Measurements from ENCODE around the gene CHTF8. TPM values are rescaled to one million over a fixed set of nuclear protein-coding genes. Genes with fewer than 3 reads are reported as not detected.
A peak's percentile ranks its signal among the peaks of the same experiment; 100 is the strongest.

CHTF8 gene
- total RNA-seq, 2 experiments from 2014 or later = 111 to 115 TPM

GRCh38 chr16:69166221-69166833, 33.9 kb upstream of the CHTF8 start:
- DNase-seq = peak; percentile 95
- ChIA-PET POLR2A (interaction anchor here (0.5 to 2.7 kb wide), 15 partner anchors 9 to 409 kb away, joined by 3 to 23 read pairs (median 4); partner anchors contain the start of genes CHTF8, SNTB2 and UTP4), CTCF (interaction anchor here (0.8 to 4.0 kb wide), 15 partner anchors 9 to 639 kb away, joined by 3 to 22 read pairs (median 4); partner anchors contain the start of genes CHTF8, SNTB2 and UTP4)
- H3K4me3 Mint-ChIP-seq = peak overlapping the region; percentile 7
- peaks cover 69% of the 10 kb centered on the region for H3K36me3 Mint-ChIP-seq (ENCODE audit: low read depth)
- H3K27me3 Mint-ChIP-seq = no peaks in the 10 kb centered on the region
- H3K9me3 Mint-ChIP-seq = no peaks in the 10 kb centered on the region
- H3K27ac Mint-ChIP-seq = peak overlapping the region; percentile 85
- peaks cover 49% of the 10 kb centered on the region for H3K4me1 Mint-ChIP-seq (ENCODE audit: low read depth)
- peak; percentile 93 for ATAC-seq
- intact Hi-C loops (cut with micrococcal nuclease) = loop anchor here (1.0 kb wide), 1 partner anchor 20 kb away; no protein-coding TSS in a partner anchor
- no peak for TF ChIP-seq CTCF (IDR thresholded peaks at IDR 0.05)

GRCh38 chr16:69165584-69165983, 33.2 kb upstream of the CHTF8 start:
- H3K27me3 Mint-ChIP-seq = no peaks in the 10 kb centered on the region
- DNase-seq (no peak), ATAC-seq (no peak)
- no peak for TF ChIP-seq CTCF (IDR thresholded peaks at IDR 0.05)
- ChIA-PET POLR2A (interaction anchor here (1.0 to 2.7 kb wide), 7 partner anchors 8 to 94 kb away, joined by 3 to 23 read pairs (median 7); partner anchors contain the start of genes CHTF8, SNTB2 and UTP4), CTCF (interaction anchor here (1.0 to 4.0 kb wide), 8 partner anchors 12 to 638 kb away, joined by 3 to 22 read pairs (median 4); no protein-coding TSS in a partner anchor)
- no peak overlapping the region for H3K4me3 Mint-ChIP-seq
- H3K27ac Mint-ChIP-seq = peak overlapping the region; percentile 85
- H3K4me1 Mint-ChIP-seq (ENCODE audit: low read depth) = peaks cover 49% of the 10 kb centered on the region
- H3K36me3 Mint-ChIP-seq (ENCODE audit: low read depth) = peaks cover 69% of the 10 kb centered on the region
- H3K9me3 Mint-ChIP-seq = no peaks in the 10 kb centered on the region
- intact Hi-C loops (cut with micrococcal nuclease) = no loop called here

- Mint-ChIP-seq H3K27ac (no peak overlapping the region), H3K36me3 (ENCODE audit: low read depth) (peaks cover 60% of the 10 kb centered on the region), H3K4me1 (ENCODE audit: low read depth) (peaks cover 29% of the 10 kb centered on the region), H3K9me3 (no peaks in the 10 kb centered on the region), H3K27me3 (no peaks in the 10 kb centered on the region), H3K4me3 (no peak overlapping the region)
- intact Hi-C loops (cut with micrococcal nuclease) = no loop called here
- ChIA-PET CTCF (interaction anchor here (3.3 kb wide), 1 partner anchor 10 kb away, joined by 9 read pairs; no protein-coding TSS in a partner anchor), POLR2A (interaction anchor here (1.8 kb wide), 1 partner anchor 24 kb away, joined by 6 read pairs; no protein-coding TSS in a partner anchor)
- ATAC-seq (no peak), DNase-seq (no peak)
- no peak for TF ChIP-seq CTCF (IDR thresholded peaks at IDR 0.05)
These were observed 27.8 kb upstream of the CHTF8 start for GRCh38 chr16:69160192-69160591.

GRCh38 chr16:69157196-69157595, 24.8 kb upstream of the CHTF8 start:
- intact Hi-C loops (cut with micrococcal nuclease) = no loop called here
- ATAC-seq (no peak), DNase-seq (no peak)
- no peaks in the 10 kb centered on the region for H3K9me3 Mint-ChIP-seq
- ChIA-PET CTCF (interaction anchor here (1.2 to 2.6 kb wide), 4 partner anchors 8 to 129 kb away, joined by 4 to 15 read pairs (median 6); no protein-coding TSS in a partner anchor), POLR2A (interaction anchor here (1.5 to 1.8 kb wide), 4 partner anchors 9 to 24 kb away, joined by 4 to 8 read pairs (median 6); partner anchors contain the start of genes CHTF8 and UTP4)
- peak overlapping the region; percentile 2 for H3K27ac Mint-ChIP-seq
- TF ChIP-seq CTCF (IDR thresholded peaks at IDR 0.05) = no peak
- H3K36me3 Mint-ChIP-seq (ENCODE audit: low read depth) = peaks cover 62% of the 10 kb centered on the region
- H3K27me3 Mint-ChIP-seq = no peaks in the 10 kb centered on the region
- H3K4me1 Mint-ChIP-seq (ENCODE audit: low read depth) = peaks cover 13% of the 10 kb centered on the region
- H3K4me3 Mint-ChIP-seq = no peak overlapping the region

Data from activated CD8-positive, alpha-beta T cell treated with anti-CD3 and anti-CD28 coated beads for 36 hours (primary cell).